A549 (cell line): ENCODE data around the gene ZNF407. TPM values are rescaled to one million over a fixed set of nuclear protein-coding genes. Genes with fewer than 3 reads are reported as not detected.

Source experiments
- ATAC-seq, 2 experiments: fragments of 200-7000 bp in 1 of 2; fragments of >200 bp in 1 of 2; cut with Nextera tagmentation in 1 of 2; cut with Tn5 transposase in 1 of 2; 3 replicates each; pipeline versions ENCODE4 v1.8.0 to v1.9.1; 2018 to 2020; ENCODE audit warnings: mild to moderate bottlenecking in 1 of 2, moderate library complexity in 1 of 2
- CTCF ChIA-PET: fragments of 300-600 bp; sonication (Branson Sonifier 250); formaldehyde crosslinking; extraction: SDS; loops from one replicate; lab custom pipeline; 2021; ENCODE audit warnings: antibody characterized with exemption, inconsistent platforms; lab: Yijun Ruan, JAX
- POLR2A ChIA-PET: fragments of 350-600 bp; formaldehyde crosslinking; extraction: SDS; loops from one replicate; lab custom pipeline; 2021; ENCODE audit warnings: antibody characterized with exemption, inconsistent platforms; lab: Yijun Ruan, JAX
- DNase-seq, 2 experiments: peaks; one replicate each; pipeline versions ENCODE4 v3.0.0 to v3.0.0-alpha.2; 2011 to 2016; ENCODE audit warnings: low read depth in 1 of 2, low spot score in 1 of 2
- FAIRE-seq: peaks from 2 replicates; lab custom pipeline; 2011; peaks lifted over from hg19 to GRCh38; lab: Jason Lieb, UNC
- H3K27ac ChIP-seq, 2 experiments: fragments of >200 bp; sonication (Bioruptor Twin); formaldehyde crosslinking; 3 replicates each; pipeline ENCODE4 v1.5.1; 2016 to 2017
- H3K4me1 ChIP-seq: fragments of >200 bp; sonication (Bioruptor Twin); formaldehyde crosslinking; 3 replicates; pipeline ENCODE4 v1.6.1; 2016
- H3K4me2 ChIP-seq: fragments of >200 bp; sonication (Bioruptor Twin); formaldehyde crosslinking; 3 replicates; pipeline ENCODE4 v1.6.1; 2016
- H3K4me3 ChIP-seq: fragments of >200 bp; sonication (Bioruptor Twin); formaldehyde crosslinking; 3 replicates; pipeline ENCODE4 v1.5.1; 2016
- H3K9me3 ChIP-seq: fragments of >200 bp; sonication (Bioruptor Twin); formaldehyde crosslinking; 3 replicates; pipeline ENCODE4 v1.6.1; 2016
- BHLHE40 ChIP-seq: IDR thresholded peaks from 2 replicates; pipeline ENCODE4 v1.6.1; 2012; ENCODE audit warnings: low read depth, low read length, inconsistent platforms
- CTCF ChIP-seq: fragments of >200 bp; sonication (Bioruptor Twin); formaldehyde crosslinking; IDR thresholded peaks from 3 replicates; pipeline ENCODE4 v1.5.1; 2016
- EHMT2 ChIP-seq: fragments of 200-600 bp; sonication (generic); IDR thresholded peaks from 2 replicates; pipeline ENCODE4 v1.6.1; 2016; ENCODE audit warnings: antibody characterized with exemption, low read depth, mild to moderate bottlenecking, moderate library complexity
- EP300 ChIP-seq, 2 experiments: fragments of >200 bp; sonication (Bioruptor Twin); formaldehyde crosslinking; IDR thresholded peaks; 2 replicates in 1 of 2; 3 replicates in 1 of 2; pipeline ENCODE4 v1.6.1; 2016 to 2017
- FOSB ChIP-seq: fragments of 250-450 bp; sonication (Bioruptor Pico); IDR thresholded peaks from 2 replicates; pipeline ENCODE4 v1.5.0; 2020; ENCODE audit warnings: mild to moderate bottlenecking, moderate library complexity
- FOSL2 ChIP-seq, 2 experiments: fragments of 450-650 bp in 1 of 2; fragments of >200 bp in 1 of 2; sonication (Bioruptor Twin) in 1 of 2; formaldehyde crosslinking; IDR thresholded peaks; 2 replicates each; pipeline versions ENCODE4 v1.5.0 to v1.6.1; 2016 to 2020; ENCODE audit warnings: mild to moderate bottlenecking in 1 of 2, moderate library complexity in 1 of 2
- GATA3 ChIP-seq: IDR thresholded peaks from 2 replicates; pipeline ENCODE4 v1.6.1; 2012; ENCODE audit warnings: borderline replicate concordance
- HOXB13 ChIP-seq: fragments of 250-450 bp; sonication (Bioruptor Pico); IDR thresholded peaks from 2 replicates; pipeline ENCODE4 v1.5.0; 2020; ENCODE audit warnings: low read depth, mild to moderate bottlenecking, moderate library complexity
- HOXB5 ChIP-seq: fragments of 250-450 bp; sonication (Bioruptor Pico); IDR thresholded peaks from 2 replicates; pipeline ENCODE4 v1.5.0; 2020; ENCODE audit warnings: mild to moderate bottlenecking, moderate library complexity
- KDM5A ChIP-seq: fragments of 200-600 bp; sonication (generic); IDR thresholded peaks from 2 replicates; pipeline ENCODE4 v1.6.1; 2016; ENCODE audit warnings: antibody characterized with exemption, mild to moderate bottlenecking
- MAZ ChIP-seq: fragments of 150-350 bp; IDR thresholded peaks from 2 replicates; pipeline ENCODE4 v1.6.1; 2014; ENCODE audit warnings: antibody characterized with exemption, low read depth, low read length, borderline replicate concordance
- MYC ChIP-seq: IDR thresholded peaks from 2 replicates; pipeline ENCODE4 v1.6.1; 2012; ENCODE audit warnings: mild to moderate bottlenecking, inconsistent platforms, low read length, improper control_type of control experiment, borderline replicate concordance
- NFE2L2 ChIP-seq: fragments of 150-350 bp; conservative IDR thresholded peaks from 2 replicates; pipeline ENCODE4 v1.6.1; 2014; ENCODE audit warnings: low read length
- PHF8 ChIP-seq: fragments of 200-600 bp; sonication (generic); IDR thresholded peaks from 2 replicates; pipeline ENCODE4 v1.6.1; 2016; ENCODE audit warnings: low read depth, mild to moderate bottlenecking, antibody characterized with exemption, moderate library complexity, borderline replicate concordance
- POLR2AphosphoS2 ChIP-seq: conservative IDR thresholded peaks from 2 replicates; pipeline ENCODE4 v1.6.1; 2012; ENCODE audit warnings: low read length, improper control_type of control experiment, inconsistent platforms
- RARB ChIP-seq: fragments of 250-450 bp; sonication (Bioruptor Pico); IDR thresholded peaks from 2 replicates; pipeline ENCODE4 v1.8.0; 2021; ENCODE audit warnings: mild to moderate bottlenecking, moderate library complexity
- REST ChIP-seq: fragments of 200-600 bp; sonication (generic); IDR thresholded peaks from 2 replicates; pipeline ENCODE4 v1.6.1; 2016; ENCODE audit warnings: antibody characterized with exemption, mild to moderate bottlenecking, moderate library complexity
- RNF2 ChIP-seq: fragments of 200-600 bp; sonication (generic); IDR thresholded peaks from 2 replicates; pipeline ENCODE4 v1.6.1; 2016; ENCODE audit warnings: low read depth, mild to moderate bottlenecking, antibody characterized with exemption, moderate library complexity, borderline replicate concordance
- SMC3 ChIP-seq: fragments of >200 bp; sonication (Bioruptor Twin); formaldehyde crosslinking; IDR thresholded peaks from 3 replicates; pipeline ENCODE4 v1.6.1; 2018; ENCODE audit warnings: inconsistent platforms
- ZC3H11A ChIP-seq: fragments of 450-650 bp; IDR thresholded peaks from 2 replicates; pipeline ENCODE4 v1.6.1; 2014; ENCODE audit warnings: antibody characterized with exemption, mild to moderate bottlenecking
- ZFP36 ChIP-seq: fragments of 450-650 bp; IDR thresholded peaks from 2 replicates; pipeline ENCODE4 v1.6.1; 2014; ENCODE audit warnings: borderline replicate concordance; ENCODE audit not compliant: partially characterized antibody
- ZNF302 ChIP-seq: fragments of 250-450 bp; sonication (Bioruptor Pico); IDR thresholded peaks from 2 replicates; pipeline ENCODE4 v1.9.0; 2021; ENCODE audit warnings: inconsistent platforms, mild to moderate bottlenecking, moderate library complexity
- WGBS: methylation state at CpG from one replicate; pipeline ENCODE4 v1.1.6; 2017; ENCODE audit errors: missing lambda C conversion rate; 5-methylcytosine and 5-hydroxymethylcytosine counted together
- polyA plus RNA-seq, 4 experiments: library from polyadenylated mRNA; depleted of rRNA in 3 of 4; stranded (reverse); fragments of >200 nt; fragmentation: RNase III in 1 of 4; extraction: RNeasy Plus Mini Kit Qiagen cat#74134 plus additional on column Dnase treatment in 1 of 4; gene quantifications; 2 replicates in 3 of 4; 3 replicates in 1 of 4; pipeline ENCODE4 v1.2.3, GENCODE V29; 2011 to 2017
- TF ChIP-seq, protein P1 (sequence below): IDR thresholded peaks from 2 replicates; pipeline ENCODE4 v1.6.1; 2012
- TF ChIP-seq, protein P2 (sequence below): fragments of 250-450 bp; sonication (Bioruptor Pico); IDR thresholded peaks from 2 replicates; pipeline ENCODE4 v1.5.0; 2021; ENCODE audit warnings: mild to moderate bottlenecking, moderate library complexity, borderline replicate concordance
- TF ChIP-seq, protein P3 (sequence below): fragments of >200 bp; sonication (Bioruptor Twin); formaldehyde crosslinking; IDR thresholded peaks from 2 replicates; pipeline ENCODE4 v1.6.1; 2016

Gene ZNF407
- polyA plus RNA-seq, 2 of the 4 experiments (the other 2 are of a cell fraction), result 2.5 to 3.0 TPM

- TF ChIP-seq SMC3, result no peak
- no peak for TF ChIP-seq MAZ
- no peak for TF ChIP-seq HOXB5 (CRISPR knock-in tag)
- no peak for TF ChIP-seq KDM5A
- TF ChIP-seq HOXB13 (CRISPR knock-in tag), result no peak
- TF ChIP-seq, all 56 proteins: peak for 0
- ATAC-seq (no peak), DNase-seq (no peak), FAIRE-seq (no peak)
- no peak overlapping the region for H3K4me2 ChIP-seq
- WGBS, result 86% methylated on average over 6 of the region's 6 CpGs
- H3K4me3 ChIP-seq, result no peak overlapping the region
- H3K27ac ChIP-seq, result no peak overlapping the region
- ChIA-PET POLR2A (interaction anchor here (0.6 kb wide), 1 partner anchor 431 kb away, joined by 6 read pairs; the partner anchor contains the start of gene PTGR3), CTCF (no interaction called here)
- no peaks in the 10 kb centered on the region for H3K4me1 ChIP-seq
- no peaks in the 10 kb centered on the region for H3K9me3 ChIP-seq
These were observed 180.6 kb downstream of the ZNF407 start for GRCh38 chr18:74778191-74778847.

- DNase-seq (no peak), ATAC-seq (no peak), FAIRE-seq (no peak)
- no peak overlapping the region for H3K4me3 ChIP-seq
- H3K27ac ChIP-seq, result no peak overlapping the region
- CTCF ChIA-PET, result no interaction called here
- no peak overlapping the region for H3K4me2 ChIP-seq
- no peaks in the 10 kb centered on the region for H3K4me1 ChIP-seq
- POLR2A ChIA-PET, result no interaction called here
- WGBS, result 81% methylated on average over 6 of the region's 6 CpGs
- no peaks in the 10 kb centered on the region for H3K9me3 ChIP-seq
- TF ChIP-seq RARB (CRISPR knock-in tag), result no peak
- TF ChIP-seq FOSL2 (IDR thresholded peaks at IDR 0.05), result no peak
- no peak for TF ChIP-seq FOSL2 (CRISPR knock-in tag; IDR thresholded peaks at IDR 0.05)
- no peak for TF ChIP-seq RNF2
- no peak for TF ChIP-seq ZC3H11A
- no peak for TF ChIP-seq PHF8
- TF ChIP-seq NFE2L2, result no peak
- no peak for TF ChIP-seq REST
- TF ChIP-seq ZNF302 (CRISPR knock-in tag), result no peak
- TF ChIP-seq KDM5A, result no peak
- TF ChIP-seq GATA3, result no peak
- TF ChIP-seq, protein P1, sequence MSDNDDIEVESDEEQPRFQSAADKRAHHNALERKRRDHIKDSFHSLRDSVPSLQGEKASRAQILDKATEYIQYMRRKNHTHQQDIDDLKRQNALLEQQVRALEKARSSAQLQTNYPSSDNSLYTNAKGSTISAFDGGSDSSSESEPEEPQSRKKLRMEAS, result no peak
- TF ChIP-seq, protein P2, sequence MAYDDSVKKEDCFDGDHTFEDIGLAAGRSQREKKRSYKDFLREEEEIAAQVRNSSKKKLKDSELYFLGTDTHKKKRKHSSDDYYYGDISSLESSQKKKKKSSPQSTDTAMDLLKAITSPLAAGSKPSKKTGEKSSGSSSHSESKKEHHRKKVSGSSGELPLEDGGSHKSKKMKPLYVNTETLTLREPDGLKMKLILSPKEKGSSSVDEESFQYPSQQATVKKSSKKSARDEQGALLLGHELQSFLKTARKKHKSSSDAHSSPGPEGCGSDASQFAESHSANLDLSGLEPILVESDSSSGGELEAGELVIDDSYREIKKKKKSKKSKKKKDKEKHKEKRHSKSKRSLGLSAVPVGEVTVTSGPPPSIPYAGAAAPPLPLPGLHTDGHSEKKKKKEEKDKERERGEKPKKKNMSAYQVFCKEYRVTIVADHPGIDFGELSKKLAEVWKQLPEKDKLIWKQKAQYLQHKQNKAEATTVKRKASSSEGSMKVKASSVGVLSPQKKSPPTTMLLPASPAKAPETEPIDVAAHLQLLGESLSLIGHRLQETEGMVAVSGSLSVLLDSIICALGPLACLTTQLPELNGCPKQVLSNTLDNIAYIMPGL (CRISPR knock-in tag), result no peak
- no peak for TF ChIP-seq FOSB (CRISPR knock-in tag)
These were observed 187.1 kb downstream of the ZNF407 start for GRCh38 chr18:74784752-74785151.

DNA sequence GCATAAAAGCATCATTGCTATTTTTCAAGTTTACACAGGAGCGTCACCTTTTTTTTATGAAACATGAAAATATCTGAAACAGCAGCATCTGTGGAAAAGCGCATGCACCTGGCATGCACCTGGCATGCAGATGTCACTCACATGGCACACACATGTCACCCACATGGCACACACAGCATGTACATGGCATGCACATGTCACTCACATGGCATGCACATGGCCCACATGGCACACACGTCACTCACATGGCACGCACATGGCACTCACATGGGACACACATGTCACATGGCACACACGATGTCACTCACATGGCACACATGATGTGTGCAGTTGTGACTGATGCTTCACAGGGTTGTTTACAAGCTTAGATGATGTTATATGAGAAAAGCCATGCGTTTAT lies 188.0 kb downstream of the ZNF407 start:
- no peak for FAIRE-seq
- no peak for DNase-seq

More for the DNA sequence above, 188.0 kb downstream of the ZNF407 start:
- H3K27ac ChIP-seq, result no peak overlapping the region
- WGBS, result 81% methylated on average over 4 of the region's 6 CpGs
- H3K4me2 ChIP-seq, result no peak overlapping the region
- H3K9me3 ChIP-seq, result no peaks in the 10 kb centered on the region
- TF ChIP-seq MYC (no peak), BHLHE40 (no peak), SMC3 (no peak), RARB (CRISPR knock-in tag) (no peak), HOXB13 (CRISPR knock-in tag) (no peak), POLR2AphosphoS2 (no peak), RNF2 (no peak), HOXB5 (CRISPR knock-in tag) (no peak), EHMT2 (no peak), FOSL2 (IDR thresholded peaks at IDR 0.05) (no peak), FOSL2 (CRISPR knock-in tag; IDR thresholded peaks at IDR 0.05) (no peak), ZFP36 (no peak), CTCF (no peak), KDM5A (no peak), EP300 (IDR thresholded peaks at IDR 0.05) (no peak)
- TF ChIP-seq, protein P3, sequence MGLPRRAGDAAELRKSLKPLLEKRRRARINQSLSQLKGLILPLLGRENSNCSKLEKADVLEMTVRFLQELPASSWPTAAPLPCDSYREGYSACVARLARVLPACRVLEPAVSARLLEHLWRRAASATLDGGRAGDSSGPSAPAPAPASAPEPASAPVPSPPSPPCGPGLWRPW, result no peak
- no peak for ATAC-seq
- ChIA-PET CTCF (no interaction called here), POLR2A (no interaction called here)
- H3K4me1 ChIP-seq, result no peaks in the 10 kb centered on the region
- no peak overlapping the region for H3K4me3 ChIP-seq
